ENCODE measurements around the gene ADAT3.

ADAT3 gene

DNA sequence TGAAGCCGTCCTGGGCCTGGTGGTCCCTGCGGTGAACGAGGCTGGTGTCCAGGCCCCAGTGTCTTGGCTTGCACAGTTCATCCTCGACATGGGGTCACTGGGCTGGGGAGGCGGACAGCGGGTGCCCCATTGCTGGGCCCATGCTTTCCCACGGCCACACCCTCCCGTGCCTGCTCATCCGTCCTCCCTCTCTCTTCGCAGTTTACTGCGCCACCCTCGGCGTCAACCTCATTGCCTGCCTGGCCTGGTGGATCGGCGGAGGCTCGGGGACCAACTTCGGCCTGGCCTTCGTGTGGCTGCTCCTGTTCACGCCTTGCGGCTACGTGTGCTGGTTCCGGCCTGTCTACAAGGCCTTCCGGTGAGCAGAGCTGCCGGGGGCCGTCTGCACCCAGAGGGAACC is 12.7 kb downstream of the ADAT3 start:
- no peak for DNase-seq

DNA sequence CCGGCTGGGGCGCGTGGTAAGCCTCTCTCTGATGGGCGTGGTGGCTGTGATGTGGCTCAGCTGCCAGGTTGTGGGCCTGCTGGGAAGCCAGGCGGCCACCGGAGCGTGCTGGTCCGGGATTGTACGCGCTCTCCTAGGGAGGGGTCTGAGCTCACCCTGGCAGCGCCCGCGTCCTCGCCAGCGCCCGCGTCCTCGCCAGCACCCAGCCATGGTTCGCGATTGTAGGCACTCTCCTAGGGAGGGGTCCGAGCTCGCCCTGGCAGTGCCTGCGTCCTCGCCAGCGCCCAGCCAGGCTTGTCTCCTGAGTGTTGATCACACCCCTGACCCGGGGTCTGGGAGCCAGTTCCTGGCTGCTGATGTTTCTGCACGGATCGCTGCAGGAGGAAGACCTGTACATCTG is 13.8 kb downstream of the ADAT3 start:
- no peak for DNase-seq

DNA sequence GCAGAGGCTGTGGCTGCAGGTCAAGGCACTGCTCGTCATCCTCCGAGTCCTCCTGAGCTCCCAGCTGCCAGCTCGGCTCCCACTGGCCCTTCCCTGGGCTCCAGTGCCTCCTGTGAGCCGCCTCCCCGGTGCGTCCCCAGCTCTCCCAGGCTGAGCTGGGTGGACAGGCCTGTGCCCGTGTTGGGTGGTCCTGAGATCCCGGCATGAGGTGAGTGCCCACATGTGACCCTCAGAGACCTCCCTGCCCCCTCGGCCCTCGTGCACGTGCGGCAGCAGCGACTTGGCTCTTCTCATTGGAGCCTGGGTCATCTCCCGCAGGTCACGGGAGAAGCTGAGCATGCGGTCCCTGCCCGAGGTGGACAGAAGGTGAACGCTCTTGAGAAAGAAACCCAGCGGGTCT is 15.4 kb downstream of the ADAT3 start:
- no peak for DNase-seq

DNA sequence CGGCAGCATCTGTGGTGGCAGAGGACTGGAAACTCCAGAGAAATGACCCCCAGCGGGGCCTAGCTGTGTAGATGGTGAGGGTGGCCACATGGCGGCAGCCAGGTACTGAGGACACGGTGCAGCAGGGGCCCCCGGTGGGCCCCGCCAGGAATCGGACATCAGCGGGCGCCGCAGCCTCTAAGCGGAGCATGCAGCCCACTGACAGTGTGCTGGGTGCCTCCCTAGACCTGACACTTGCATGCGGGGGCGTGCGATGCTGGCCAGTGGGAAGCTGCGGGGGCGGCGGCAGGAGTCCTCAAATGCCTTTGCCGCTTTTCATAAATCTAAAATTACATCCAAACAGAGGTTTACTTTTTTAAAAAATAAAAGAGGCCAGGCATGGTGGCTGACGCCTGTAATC is 16.1 kb downstream of the ADAT3 start:
- DNase-seq, result no peak

DNA sequence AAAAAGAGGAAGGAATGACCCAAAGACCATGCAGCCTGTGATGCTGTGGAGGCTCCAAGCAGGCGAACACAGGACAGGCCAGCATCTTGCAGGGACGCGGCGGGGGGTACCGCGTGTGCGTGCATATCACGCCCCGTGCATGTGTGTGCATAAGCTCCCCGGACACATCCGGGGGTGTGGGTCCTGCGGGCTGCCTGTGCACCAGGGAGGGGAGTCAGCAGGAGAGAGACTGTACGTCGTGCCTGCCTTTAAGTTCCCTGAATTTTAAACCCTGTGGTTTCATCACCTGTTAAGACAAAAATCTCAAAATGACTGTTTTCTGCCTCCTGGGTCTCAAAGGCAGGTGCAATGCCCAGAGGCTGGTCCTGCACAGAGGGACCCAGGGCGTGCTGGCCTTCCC is 16.6 kb downstream of the ADAT3 start:
- peak; percentile 23 for DNase-seq

DNA sequence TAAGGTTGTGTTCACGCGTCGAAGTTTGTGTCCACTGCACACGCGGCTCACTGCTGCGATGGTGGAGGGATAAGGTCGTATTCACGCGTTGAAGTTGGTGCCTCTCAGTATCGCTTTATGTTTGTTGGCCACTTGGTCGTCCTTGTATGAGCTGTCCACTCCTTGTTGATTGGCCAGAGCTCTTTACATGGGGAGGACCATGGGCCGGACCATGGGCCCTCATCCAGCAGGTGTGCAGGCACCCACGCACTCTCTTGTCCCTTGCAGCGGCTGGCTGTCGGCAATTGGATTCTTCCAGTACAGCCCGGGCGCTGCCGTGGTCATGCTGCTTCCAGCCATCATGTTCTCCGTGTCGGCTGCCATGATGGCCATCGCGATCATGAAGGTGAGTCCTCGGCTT is 17.6 kb downstream of the ADAT3 start:
- DNase-seq, result no peak

GRCh38 chr19:1923319-1923718 is 18.1 kb downstream of the ADAT3 start:
- peak; percentile 98 for DNase-seq

- no peak for DNase-seq
Observed at GRCh38 chr19:1924320-1924961, 19.2 kb downstream of the ADAT3 start.

DNA sequence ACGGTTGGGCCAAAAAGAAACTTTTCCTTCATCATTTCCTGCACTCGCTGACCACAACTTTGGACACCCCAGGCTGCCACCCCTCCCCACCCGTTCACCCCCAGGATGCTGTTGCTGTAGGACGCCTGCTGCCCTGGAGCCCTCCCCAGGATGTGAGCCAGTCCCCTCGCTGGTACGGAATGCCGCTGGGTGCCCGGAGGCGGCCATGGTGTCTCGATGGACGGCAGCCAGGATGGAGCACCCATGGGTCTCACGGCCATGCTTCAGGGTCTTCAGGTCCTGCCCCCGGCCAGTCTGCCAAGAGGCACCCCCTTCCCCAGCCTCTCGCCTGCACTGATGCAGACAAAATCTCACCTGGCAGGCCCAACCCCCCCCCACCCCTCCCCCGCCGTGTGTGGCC is 20.3 kb downstream of the ADAT3 start:
- DNase-seq, result no peak

- peak; percentile 77 for DNase-seq
Observed at GRCh38 chr19:1929021-1929742, 24.0 kb downstream of the ADAT3 start.

DNA sequence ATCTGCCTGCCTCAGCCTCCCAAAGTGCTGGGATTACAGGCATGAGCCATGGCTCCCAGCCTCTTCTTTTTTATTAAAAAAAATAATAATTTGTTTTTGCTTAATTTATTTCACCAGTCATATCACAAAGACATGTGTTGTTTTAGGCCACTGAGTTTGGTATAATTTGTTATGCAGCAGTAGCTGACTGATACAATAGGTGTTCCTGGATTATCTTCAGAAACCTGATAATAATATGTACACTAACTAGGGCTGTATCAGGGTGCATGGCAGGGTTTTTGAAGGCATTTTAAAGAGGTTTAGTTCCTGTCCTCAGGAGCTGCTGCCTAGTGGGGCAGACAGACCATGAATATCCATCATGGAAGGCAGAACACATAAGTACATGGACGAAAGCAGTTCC is 26.2 kb downstream of the ADAT3 start:
- no peak for DNase-seq

- DNase-seq, result no peak
Observed at GRCh38 chr19:1932395-1932794, 27.2 kb downstream of the ADAT3 start.

DNA sequence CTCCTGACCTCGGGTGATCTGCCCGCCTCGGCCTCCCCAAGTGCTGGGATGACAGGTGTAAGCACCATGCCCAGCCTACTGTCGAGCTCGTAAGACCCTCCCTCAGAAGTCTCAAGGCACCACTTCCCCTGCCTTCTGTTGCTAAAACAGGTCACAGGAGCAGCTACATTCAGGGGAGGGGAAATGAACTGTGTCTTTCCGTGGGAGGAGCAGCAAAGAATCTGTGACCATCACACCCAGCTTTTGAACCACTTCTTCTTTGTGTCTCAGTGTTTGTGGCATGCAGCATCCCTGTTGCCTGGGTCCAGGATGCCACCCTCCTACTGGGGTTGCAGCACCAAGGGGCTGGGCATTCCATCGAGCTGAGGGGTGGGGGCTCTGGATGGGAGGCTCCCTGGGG is 28.0 kb downstream of the ADAT3 start:
- DNase-seq, result peak; percentile 46

- no peak for DNase-seq
Observed at GRCh38 chr19:1933942-1934341, 28.7 kb downstream of the ADAT3 start.

DNA sequence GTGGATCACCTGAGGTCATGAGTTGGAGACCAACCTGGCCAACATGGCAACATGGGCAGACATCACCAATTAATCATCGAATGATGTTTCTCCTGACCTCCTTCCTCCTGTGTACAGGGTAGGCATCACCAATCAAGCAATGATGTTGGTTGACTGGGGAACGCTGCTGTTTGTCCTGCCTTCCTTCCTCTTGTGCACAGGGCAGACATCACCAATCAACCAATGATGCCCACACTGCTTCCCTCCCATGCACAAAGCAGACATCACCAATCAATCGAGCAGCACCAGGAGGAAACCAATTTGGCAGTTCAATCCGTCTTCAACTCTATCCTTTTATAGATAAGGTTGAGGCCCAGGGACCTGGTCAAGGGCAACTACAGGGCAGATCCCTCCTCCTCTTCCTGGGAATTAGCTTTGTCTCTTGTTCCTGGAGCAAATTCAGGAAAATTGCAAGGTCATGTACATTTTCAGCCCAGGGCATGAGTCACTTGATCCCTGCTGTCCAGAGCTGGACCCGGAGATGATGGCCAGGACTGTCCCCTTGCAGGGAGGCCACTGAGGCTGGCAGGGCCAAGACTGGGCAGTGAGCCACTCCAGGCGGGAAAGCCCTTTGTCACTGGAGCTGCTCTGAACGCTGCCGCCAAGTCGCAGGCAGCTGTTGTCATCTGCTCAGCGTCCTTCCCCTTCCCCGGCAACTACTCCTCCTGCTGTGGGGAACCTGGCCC is 30.4 kb downstream of the ADAT3 start:
- DNase-seq, result peak; percentile 76

GRCh38 chr19:1936430-1936829 is 31.2 kb downstream of the ADAT3 start:
- no peak for DNase-seq

GRCh38 chr19:1936916-1937610 is 31.9 kb downstream of the ADAT3 start:
- no peak for DNase-seq

GRCh38 chr19:1938071-1938470 is 32.9 kb downstream of the ADAT3 start:
- DNase-seq, result no peak

- no peak for DNase-seq
Observed at GRCh38 chr19:1941146-1942077, 36.2 kb downstream of the ADAT3 start, which contains the start of gene CSNK1G2. Gene CSNK1G2, plus strand, starts transcription at chr19:1941172. Its CDS starts 28,601 bp downstream, at chr19:1969773.

DNA sequence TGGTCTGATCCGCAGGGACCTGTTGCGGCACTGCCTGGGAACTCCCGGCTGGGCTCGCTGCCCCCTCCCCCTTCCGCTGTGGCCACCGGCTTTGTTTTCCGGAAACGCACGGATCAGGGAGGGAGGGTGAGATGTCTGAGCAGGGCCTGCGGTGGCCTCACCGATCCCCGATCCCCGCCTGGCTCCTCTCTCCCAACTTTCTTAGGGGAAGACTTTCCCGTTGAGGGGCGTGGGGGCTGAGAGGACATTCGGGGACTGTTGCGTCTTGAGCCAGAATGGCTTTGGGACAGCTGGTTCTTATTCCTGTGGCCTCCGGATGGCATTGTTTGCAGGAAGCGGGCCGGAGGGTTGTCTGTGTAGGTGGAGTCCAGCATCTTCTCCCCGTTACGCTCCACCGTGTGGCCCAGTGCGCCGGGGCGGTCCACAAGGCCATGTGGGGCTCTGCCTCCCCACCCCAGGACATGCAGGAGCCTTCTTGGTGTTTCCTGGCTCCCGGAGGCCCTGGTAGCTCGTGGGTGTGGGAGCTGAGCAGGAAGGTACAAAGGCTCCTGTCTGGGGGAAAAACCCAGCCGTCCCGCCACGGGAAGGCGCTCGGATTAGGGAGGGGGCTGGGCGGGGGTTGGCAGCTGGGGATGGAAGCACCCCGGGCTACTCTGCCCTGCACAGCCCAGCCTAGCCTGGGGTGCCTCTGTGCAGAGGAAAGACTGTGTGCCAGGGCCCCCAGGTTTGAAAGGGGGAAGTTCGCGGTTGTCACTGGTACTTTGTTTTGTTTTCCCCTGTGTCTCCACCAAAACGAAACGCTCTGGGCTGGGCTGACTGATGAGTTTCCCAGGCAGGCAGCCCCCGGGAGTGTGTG is 37.1 kb downstream of the ADAT3 start:
- peak; percentile 70 for DNase-seq

GRCh38 chr19:1942934-1943555 is 37.8 kb downstream of the ADAT3 start:
- peak; percentile 38 for DNase-seq
